Measurements from ENCODE around the gene TUBGCP3. TPM values are rescaled to one million over a fixed set of nuclear protein-coding genes. Genes with fewer than 3 reads are reported as not detected.

TUBGCP3 gene
- total RNA-seq, 4 donors from 2014 or later: 18.4 to 39.4 (median 27.4) TPM

- DNase-seq (ENCODE audit: low spot score) (no peak), ATAC-seq (ENCODE audit: low FRiP score) (no peak)
- no peak for TF ChIP-seq CTCF (IDR thresholded peaks at IDR 0.05)
Measured at GRCh38 chr13:112479389-112479788, 108.6 kb downstream of the TUBGCP3 start.

GRCh38 chr13:112477070-112477619 is 110.8 kb downstream of the TUBGCP3 start:
- DNase-seq (ENCODE audit: low spot score) (no peak), ATAC-seq (ENCODE audit: low FRiP score) (no peak)
- no peak for TF ChIP-seq CTCF (IDR thresholded peaks at IDR 0.05)

GRCh38 chr13:112475889-112476288 is 112.1 kb downstream of the TUBGCP3 start:
- DNase-seq (ENCODE audit: low spot score) (no peak), ATAC-seq (ENCODE audit: low FRiP score) (no peak)
- no peak for TF ChIP-seq CTCF (IDR thresholded peaks at IDR 0.05)

- ATAC-seq (ENCODE audit: low FRiP score): no peak
- no peak for DNase-seq (ENCODE audit: low spot score)
- no peak for TF ChIP-seq CTCF (IDR thresholded peaks at IDR 0.05)
Measured at GRCh38 chr13:112474869-112475268, 113.1 kb downstream of the TUBGCP3 start.

GRCh38 chr13:112473818-112474217 is 114.1 kb downstream of the TUBGCP3 start:
- no peak for TF ChIP-seq CTCF (IDR thresholded peaks at IDR 0.05)
- DNase-seq (ENCODE audit: low spot score): no peak
- no peak for ATAC-seq (ENCODE audit: low FRiP score)

GRCh38 chr13:112469071-112469745 is 118.7 kb downstream of the TUBGCP3 start:
- no peak for TF ChIP-seq CTCF (IDR thresholded peaks at IDR 0.05)
- DNase-seq (ENCODE audit: low spot score): no peak
- no peak for ATAC-seq (ENCODE audit: low FRiP score)

- ATAC-seq (ENCODE audit: low FRiP score) (no peak), DNase-seq (ENCODE audit: low spot score) (no peak)
- no peak for TF ChIP-seq CTCF (IDR thresholded peaks at IDR 0.05)
Measured at GRCh38 chr13:112468069-112468468, 119.9 kb downstream of the TUBGCP3 start.
